Ovary (tissue), 9 donors: ENCODE measurements around the gene RPL18. TPM values are rescaled to one million over a fixed set of nuclear protein-coding genes. Genes with fewer than 3 reads are reported as not detected.
"Not testable (repeated sequence)": the region's sequence is repeated elsewhere in the genome, so short reads cannot be mapped to it uniquely, and the experiment has no call there.

Source experiments
- DNase-seq, 5 donors: peaks; one replicate each; pipeline ENCODE4 v3.0.0-alpha.2; 2019 to 2020
- H3K27ac ChIP-seq, 2 donors: fragments of 200-600 bp; one replicate each; pipeline versions ENCODE4 v1.5.1 to v1.8.0; 2019 to 2022
- H3K27me3 ChIP-seq: fragments of 200-600 bp; one replicate; pipeline ENCODE4 v1.8.0; 2022
- H3K36me3 ChIP-seq: fragments of 200-600 bp; sonication (generic); one replicate; pipeline ENCODE4 v1.5.1; 2019
- H3K4me1 ChIP-seq: one replicate; pipeline ENCODE4 v1.8.1; 2013; ENCODE audit warnings: mild to moderate bottlenecking, moderate library complexity; ENCODE audit not compliant: insufficient read depth
- H3K4me3 ChIP-seq: fragments of 200-600 bp; sonication (generic); one replicate; pipeline ENCODE4 v1.5.1; 2017
- H3K9me3 ChIP-seq, 2 donors: fragments of 200-600 bp in 1 of 2; sonication (generic) in 1 of 2; one replicate each; pipeline versions ENCODE4 v1.5.1 to v1.8.1; 2013 to 2019; ENCODE audit warnings: mild to moderate bottlenecking in 1 of 2, moderate library complexity in 1 of 2
- EP300 ChIP-seq: sonication (generic); formaldehyde crosslinking; IDR thresholded peaks from one replicate; pipeline ENCODE4 v1.6.1; 2017; ENCODE audit warnings: antibody characterized with exemption
- POLR2A ChIP-seq: fragments of 450-650 bp; IDR thresholded peaks from one replicate; pipeline ENCODE4 v1.6.1; 2017; ENCODE audit warnings: antibody characterized with exemption, mild to moderate bottlenecking, moderate library complexity
- WGBS, 3 donors: extraction: QIAGEN DNeasy Blood & Tissue Kit in 1 of 3; methylation state at CpG; one replicate each; pipeline versions ENCODE4 v1.1.5 to v1.1.7; 2013 to 2017; 5-methylcytosine and 5-hydroxymethylcytosine counted together
- intact Hi-C, 4 donors: fragments of 100-400 bp; cut with DNase I; formaldehyde crosslinking; loops; one replicate each; pipeline versions ENCODE4 v1.11.0 to v1.15.1; 2022 to 2023
- polyA plus RNA-seq, 2 donors: library from polyadenylated mRNA; stranded (reverse); fragments of 200-250 nt in 1 of 2; fragments of 350-450 nt in 1 of 2; fragmentation: Illumina TruSeq in 1 of 2; extraction: RNeasy Lipid Tissue Mini Kit (QIAGEN cat#74804) in 1 of 2; gene quantifications; one replicate each; pipeline ENCODE4 v1.2.3, GENCODE V29; 2013 to 2014
- total RNA-seq, 7 donors: library from RNA; depleted of rRNA in 2 of 7; stranded (reverse); fragments of >200 nt in 2 of 7; fragmentation: NEBNext Ultra II Directional in 3 of 7; extraction: Animal tissue kit (Norgen Biotek cat#: 25700) in 3 of 7; gene quantifications; one replicate each; pipeline versions ENCODE4 v1.1.0 to v1.2.4, GENCODE V29; 2016 to 2023
- TF ChIP-seq, protein P1 (sequence below), 3 donors: fragments of 450-650 bp in 2 of 3; fragments of 200-600 bp in 1 of 3; IDR thresholded peaks; one replicate each; pipeline versions ENCODE4 v1.5.1 to v1.8.0; 2016 to 2022; ENCODE audit warnings: antibody characterized with exemption in 3 of 3, mild to moderate bottlenecking in 1 of 3
- donor health status: DM: no; HTN: no; CAD: no; lungs with moderate emphysema.
- donor health status: DM: no; HTN: no; CAD: no.
- donor health status: Bipolar disorder and iron deficiency.
- donor health status: DM: yes; HTN: yes; CAD: no.
- donor health status: DM: no; HTN: no; CAD: no.
- donor health status: DM: yes; HTN: yes; CAD: no.

RPL18 gene
- total and polyA plus RNA-seq, 9 donors, result 1,780 to 8,435 (median 3,584) TPM

DNA sequence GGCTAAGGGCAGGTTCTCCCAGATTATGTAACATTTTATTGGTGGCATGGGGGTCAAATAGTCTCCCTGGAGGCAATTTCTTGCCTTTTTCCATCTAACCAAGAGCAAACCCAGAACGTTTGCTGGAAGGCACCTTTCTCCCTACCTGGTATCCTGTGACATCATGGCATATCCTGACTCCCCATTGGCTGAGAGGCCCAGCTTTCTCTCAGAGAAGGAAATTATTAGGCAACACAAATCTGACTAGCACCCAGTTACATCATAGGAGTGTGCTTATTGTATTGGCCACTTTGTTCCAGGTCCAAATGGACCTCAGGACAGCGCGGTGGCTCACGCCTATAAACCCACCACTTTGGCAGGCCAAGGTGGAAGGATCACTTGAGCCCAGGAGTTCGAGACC, 40.8 kb upstream of the RPL18 start:
- no peak overlapping the region for H3K4me3 ChIP-seq
- no peak for DNase-seq
- no peaks in the 10 kb centered on the region for H3K27me3 ChIP-seq
- no peaks in the 10 kb centered on the region for H3K4me1 ChIP-seq
- H3K9me3 ChIP-seq, result no peaks in the 10 kb centered on the region
- TF ChIP-seq, protein P1, sequence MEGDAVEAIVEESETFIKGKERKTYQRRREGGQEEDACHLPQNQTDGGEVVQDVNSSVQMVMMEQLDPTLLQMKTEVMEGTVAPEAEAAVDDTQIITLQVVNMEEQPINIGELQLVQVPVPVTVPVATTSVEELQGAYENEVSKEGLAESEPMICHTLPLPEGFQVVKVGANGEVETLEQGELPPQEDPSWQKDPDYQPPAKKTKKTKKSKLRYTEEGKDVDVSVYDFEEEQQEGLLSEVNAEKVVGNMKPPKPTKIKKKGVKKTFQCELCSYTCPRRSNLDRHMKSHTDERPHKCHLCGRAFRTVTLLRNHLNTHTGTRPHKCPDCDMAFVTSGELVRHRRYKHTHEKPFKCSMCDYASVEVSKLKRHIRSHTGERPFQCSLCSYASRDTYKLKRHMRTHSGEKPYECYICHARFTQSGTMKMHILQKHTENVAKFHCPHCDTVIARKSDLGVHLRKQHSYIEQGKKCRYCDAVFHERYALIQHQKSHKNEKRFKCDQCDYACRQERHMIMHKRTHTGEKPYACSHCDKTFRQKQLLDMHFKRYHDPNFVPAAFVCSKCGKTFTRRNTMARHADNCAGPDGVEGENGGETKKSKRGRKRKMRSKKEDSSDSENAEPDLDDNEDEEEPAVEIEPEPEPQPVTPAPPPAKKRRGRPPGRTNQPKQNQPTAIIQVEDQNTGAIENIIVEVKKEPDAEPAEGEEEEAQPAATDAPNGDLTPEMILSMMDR (IDR thresholded peaks at IDR 0.05), result no peak
- no peak for TF ChIP-seq EP300
- TF ChIP-seq POLR2A, result no peak
- H3K27ac ChIP-seq, result no peak overlapping the region
- WGBS, 3 donors, result 80 to 84% (median 81%) methylated on average over 5 of the region's 5 CpGs
- intact Hi-C loops, result no loop called here
- H3K36me3 ChIP-seq, result no peaks in the 10 kb centered on the region

GRCh38 chr19:48658483-48658882, 39.5 kb upstream of the RPL18 start:
- DNase-seq, result no peak
- TF ChIP-seq, protein P1 (IDR thresholded peaks at IDR 0.05), result no peak
- TF ChIP-seq POLR2A, result no peak
- TF ChIP-seq EP300, result no peak
- H3K4me1 ChIP-seq, result peaks cover 2% of the 10 kb centered on the region
- intact Hi-C loops, result no loop called here
- no peaks in the 10 kb centered on the region for H3K27me3 ChIP-seq
- 88 to 90% (median 89%) methylated on average over 6 of the region's 6 CpGs for WGBS, 3 donors
- H3K4me3 ChIP-seq, result no peak overlapping the region
- H3K9me3 ChIP-seq, result no peaks in the 10 kb centered on the region
- no peak overlapping the region for H3K27ac ChIP-seq
- no peaks in the 10 kb centered on the region for H3K36me3 ChIP-seq

DNA sequence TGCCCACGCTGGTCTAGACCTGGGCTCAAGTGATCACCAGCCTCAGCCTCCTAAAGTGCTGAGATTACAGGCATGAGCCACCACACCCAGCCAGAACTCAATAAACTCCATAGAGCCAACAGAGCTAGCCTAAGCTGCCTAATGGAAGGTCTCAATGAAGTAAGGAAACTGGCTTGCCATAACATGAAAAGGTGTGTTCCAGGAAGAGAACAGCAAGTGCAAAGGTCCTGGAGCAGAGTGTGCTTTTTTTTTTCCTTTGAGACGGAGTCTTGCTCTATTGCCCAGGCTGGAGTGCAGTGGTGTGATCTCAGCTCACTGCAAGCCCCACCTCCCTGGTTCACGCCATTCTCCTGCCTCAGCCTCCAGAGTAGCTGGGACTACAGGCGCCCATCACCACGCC, 38.9 kb upstream of the RPL18 start:
- intact Hi-C loops, H3K4me1 ChIP-seq, H3K27ac ChIP-seq, H3K27me3 ChIP-seq, H3K4me3 ChIP-seq, H3K36me3 ChIP-seq, DNase-seq, H3K9me3 ChIP-seq: not testable (repeated sequence)
- 95 to 99% (median 97%) methylated on average over 5 of the region's 5 CpGs for WGBS, 3 donors

DNA sequence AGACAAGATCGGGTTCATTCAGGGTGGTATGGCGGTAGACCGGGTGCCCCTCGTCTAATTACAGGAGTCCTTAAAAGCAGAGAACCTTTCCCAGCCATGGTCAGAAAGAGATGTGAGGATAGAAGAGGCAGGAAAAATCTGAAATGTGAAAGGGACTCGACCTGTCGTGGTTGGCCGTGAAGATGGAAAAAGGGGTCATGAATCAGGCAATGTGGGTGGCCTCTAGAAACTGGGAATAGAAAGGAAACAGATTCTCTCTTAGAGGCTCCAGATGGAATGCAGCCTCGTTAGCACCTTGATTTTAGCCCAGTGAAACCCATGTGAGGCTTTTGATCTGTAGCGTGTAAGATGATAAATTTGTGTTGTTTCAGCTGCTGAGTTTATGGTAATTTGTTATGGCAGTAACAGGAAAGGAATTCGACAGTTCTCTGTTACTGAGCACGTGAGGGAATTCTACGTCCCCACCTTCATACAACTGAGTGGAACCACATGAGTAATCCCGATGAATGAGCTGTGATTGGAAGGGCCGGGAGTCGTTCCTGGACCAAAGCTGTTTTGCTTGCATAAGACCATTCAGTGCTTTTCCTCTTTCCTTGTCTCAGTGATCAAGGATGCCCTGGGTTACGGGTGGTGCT, 38.0 kb upstream of the RPL18 start:
- TF ChIP-seq EP300 (no peak), POLR2A (no peak)
- TF ChIP-seq, protein P1 (IDR thresholded peaks at IDR 0.05), result no peak

GRCh38 chr19:48654299-48655059, 35.5 kb upstream of the RPL18 start:
- H3K27ac ChIP-seq, result no peak overlapping the region
- intact Hi-C loops, result no loop called here
- TF ChIP-seq EP300, result no peak
- TF ChIP-seq, protein P1 (IDR thresholded peaks at IDR 0.05), result no peak
- no peaks in the 10 kb centered on the region for H3K36me3 ChIP-seq
- WGBS, 3 donors, result 24 to 40% (median 25%) methylated on average over 11 of the region's 11 CpGs
- no peak overlapping the region for H3K4me3 ChIP-seq
- no peaks in the 10 kb centered on the region for H3K9me3 ChIP-seq
- peaks cover 2% of the 10 kb centered on the region for H3K4me1 ChIP-seq
- H3K27me3 ChIP-seq, result no peaks in the 10 kb centered on the region
- no peak for DNase-seq

More for the DNA sequence above, 38.0 kb upstream of the RPL18 start:
- Histone ChIP-seq H3K27me3 (no peaks in the 10 kb centered on the region), H3K4me1 (peaks cover 2% of the 10 kb centered on the region), H3K4me3 (no peak overlapping the region), H3K27ac (no peak overlapping the region), H3K9me3 (no peaks in the 10 kb centered on the region), H3K36me3 (no peaks in the 10 kb centered on the region)
- no peak for DNase-seq
- intact Hi-C loops, result no loop called here
- 33 to 37% (median 34%) methylated on average over 16 of the region's 16 CpGs for WGBS, 3 donors
